Activated CD8-positive, alpha-beta memory T cell treated with anti-CD3 and anti-CD28 coated beads, Interleukin-2, amount 50 U/mL, for 24 hours (primary cell): Measurements from ENCODE around the gene SMARCA1.
"Not testable (repeated sequence)": the region's sequence is repeated elsewhere in the genome, so short reads cannot be mapped to it uniquely, and the experiment has no call there.

ENCODE experiments used
- DNase-seq: peaks from one replicate; pipeline ENCODE4 v3.0.0-alpha.2; 2020; ENCODE audit errors: extremely low read depth

Gene SMARCA1, protein sequence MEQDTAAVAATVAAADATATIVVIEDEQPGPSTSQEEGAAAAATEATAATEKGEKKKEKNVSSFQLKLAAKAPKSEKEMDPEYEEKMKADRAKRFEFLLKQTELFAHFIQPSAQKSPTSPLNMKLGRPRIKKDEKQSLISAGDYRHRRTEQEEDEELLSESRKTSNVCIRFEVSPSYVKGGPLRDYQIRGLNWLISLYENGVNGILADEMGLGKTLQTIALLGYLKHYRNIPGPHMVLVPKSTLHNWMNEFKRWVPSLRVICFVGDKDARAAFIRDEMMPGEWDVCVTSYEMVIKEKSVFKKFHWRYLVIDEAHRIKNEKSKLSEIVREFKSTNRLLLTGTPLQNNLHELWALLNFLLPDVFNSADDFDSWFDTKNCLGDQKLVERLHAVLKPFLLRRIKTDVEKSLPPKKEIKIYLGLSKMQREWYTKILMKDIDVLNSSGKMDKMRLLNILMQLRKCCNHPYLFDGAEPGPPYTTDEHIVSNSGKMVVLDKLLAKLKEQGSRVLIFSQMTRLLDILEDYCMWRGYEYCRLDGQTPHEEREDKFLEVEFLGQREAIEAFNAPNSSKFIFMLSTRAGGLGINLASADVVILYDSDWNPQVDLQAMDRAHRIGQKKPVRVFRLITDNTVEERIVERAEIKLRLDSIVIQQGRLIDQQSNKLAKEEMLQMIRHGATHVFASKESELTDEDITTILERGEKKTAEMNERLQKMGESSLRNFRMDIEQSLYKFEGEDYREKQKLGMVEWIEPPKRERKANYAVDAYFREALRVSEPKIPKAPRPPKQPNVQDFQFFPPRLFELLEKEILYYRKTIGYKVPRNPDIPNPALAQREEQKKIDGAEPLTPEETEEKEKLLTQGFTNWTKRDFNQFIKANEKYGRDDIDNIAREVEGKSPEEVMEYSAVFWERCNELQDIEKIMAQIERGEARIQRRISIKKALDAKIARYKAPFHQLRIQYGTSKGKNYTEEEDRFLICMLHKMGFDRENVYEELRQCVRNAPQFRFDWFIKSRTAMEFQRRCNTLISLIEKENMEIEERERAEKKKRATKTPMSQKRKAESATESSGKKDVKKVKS

DNA sequence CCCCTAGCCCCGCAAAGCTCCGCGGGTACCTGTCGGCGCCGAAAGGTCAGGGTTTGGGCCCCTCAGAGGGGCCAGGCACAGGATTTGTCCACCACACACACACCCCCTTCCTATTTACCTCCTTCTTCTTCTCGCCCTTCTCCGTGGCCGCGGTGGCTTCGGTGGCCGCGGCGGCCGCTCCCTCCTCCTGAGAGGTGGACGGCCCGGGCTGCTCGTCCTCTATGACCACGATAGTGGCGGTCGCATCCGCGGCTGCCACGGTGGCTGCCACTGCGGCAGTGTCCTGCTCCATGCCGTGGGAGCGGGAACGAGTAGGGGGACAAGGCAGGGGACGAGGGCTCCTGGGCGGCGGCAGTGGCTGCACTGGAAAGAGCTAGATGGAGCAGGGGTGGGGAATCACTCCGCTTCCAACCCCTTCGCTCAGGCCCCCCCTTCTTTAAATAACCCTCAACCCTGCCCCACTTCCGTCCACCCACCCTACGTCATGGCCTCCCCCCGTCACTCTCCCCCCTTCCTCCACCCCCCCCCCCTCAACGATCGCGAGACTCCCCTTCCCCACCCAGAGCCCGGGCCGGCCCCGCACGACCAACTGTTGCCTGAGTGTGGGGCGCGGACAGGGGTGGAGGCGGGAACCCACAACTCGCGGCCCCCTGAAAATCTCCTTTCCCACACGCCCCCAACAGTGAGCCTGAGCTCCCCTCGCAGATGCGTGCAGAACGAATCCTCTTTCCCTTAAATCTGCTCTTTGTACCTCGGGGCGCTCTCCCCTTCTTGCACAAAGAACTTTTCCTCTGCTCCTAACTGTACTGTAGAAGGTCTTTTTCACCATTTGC is at the start of gene SMARCA1:
Gene SMARCA1 (minus strand): TSS at position 412 of the 833 bp plus-strand sequence. CDS start 120 bp downstream, at position 292.
- DNase-seq: no peak

DNA sequence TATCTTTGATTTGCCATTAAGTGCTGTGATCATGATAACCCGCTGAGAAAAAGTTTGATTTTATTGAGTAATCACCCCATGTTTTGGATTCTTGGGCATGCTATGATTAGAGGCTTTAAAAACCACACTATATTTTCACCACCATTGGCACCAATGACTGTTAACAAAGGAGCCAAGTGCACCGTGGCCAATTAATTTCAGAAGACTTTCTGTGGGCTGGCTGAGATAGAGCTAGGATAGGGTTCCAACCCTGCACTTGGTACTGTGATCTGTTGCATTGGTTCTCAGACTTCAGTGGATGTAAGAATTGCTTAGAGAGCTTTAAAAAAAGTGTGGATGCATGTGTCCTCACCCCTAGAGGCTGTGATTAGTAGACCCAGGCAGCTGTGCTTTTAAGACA is 49.1 kb upstream of the SMARCA1 start:
- DNase-seq: no peak

DNA sequence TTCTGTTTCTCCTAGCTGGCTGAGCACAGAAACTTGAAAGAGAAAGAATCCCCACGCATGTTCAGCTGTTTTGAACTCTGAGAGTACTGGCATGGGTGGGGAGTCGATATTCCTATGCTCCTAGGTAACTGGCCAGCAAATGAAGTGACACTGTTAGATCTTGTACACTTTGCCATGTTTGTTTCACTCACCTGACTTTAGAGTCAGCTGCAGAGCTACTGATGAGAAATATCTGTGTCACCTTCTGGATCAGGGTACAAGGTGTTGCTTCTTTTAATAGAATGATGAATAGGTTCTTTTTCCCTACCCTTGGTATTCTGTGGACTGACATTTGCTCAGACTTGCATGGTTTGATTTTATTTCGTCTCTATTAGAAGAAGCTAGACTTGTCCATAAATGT is 45.1 kb upstream of the SMARCA1 start:
- no peak for DNase-seq

DNA sequence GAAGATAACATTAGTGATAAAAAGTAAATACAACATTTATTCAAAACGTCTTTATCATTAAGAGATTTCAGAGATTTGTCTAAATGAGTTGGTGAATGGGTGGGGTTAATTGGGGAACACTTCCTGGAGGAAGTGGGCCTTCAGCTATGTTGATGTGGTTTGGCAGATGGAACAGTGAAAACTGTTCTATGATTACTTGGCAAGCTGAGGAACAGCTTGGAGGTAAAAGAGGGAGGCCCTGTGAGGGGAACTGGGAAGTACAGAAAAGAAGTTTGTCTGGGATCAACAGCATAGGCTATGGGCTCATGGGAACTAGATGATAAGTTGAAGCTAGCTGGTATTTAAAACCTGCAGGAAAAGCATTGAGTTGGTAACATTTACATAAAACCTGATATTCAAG is 42.8 kb upstream of the SMARCA1 start:
- no peak for DNase-seq

DNA sequence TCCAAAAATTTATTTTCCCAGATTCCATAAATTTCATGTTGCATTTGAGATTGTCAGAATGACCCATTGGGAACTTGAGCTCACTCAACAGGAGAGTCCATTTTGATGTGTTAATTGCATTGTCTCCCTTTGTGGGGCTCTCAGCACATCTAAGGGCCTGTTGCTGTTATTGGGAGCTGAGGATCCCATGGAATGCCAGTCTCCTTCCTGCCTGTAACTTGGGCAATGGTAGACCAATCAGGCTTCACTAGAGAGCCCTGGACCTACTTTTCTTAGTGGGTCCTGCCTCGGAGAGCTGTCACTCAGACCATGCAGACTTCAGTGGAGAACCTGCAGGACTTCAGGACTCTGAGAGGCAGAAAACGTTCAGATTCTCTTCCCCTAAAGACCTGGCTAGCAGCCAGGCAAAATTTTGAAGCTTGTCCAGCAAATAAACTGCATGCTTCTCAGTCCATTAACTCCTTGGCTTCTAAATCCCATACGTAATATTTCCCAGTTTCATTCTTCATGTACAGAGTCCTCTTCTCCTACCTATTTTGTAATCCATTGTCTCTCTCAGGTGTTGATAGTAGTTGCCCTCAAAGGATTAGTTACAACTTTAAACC is 41.9 kb upstream of the SMARCA1 start:
- no peak for DNase-seq

DNA sequence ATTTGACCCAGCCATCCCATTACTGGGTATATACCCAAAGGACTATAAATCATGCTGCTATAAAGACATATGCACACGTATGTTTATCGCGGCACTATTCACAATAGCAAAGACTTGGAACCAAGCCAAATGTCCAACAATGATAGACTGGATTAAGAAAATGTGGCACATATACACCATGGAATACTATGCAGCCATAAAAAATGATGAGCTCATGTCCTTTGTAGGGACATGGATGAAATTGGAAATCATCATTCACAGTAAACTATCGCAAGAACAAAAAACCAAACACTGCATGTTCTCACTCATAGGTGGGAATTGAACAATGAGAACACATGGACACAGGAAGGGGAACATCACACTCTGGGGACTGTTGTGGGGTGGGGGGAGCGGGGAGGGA is 41.1 kb upstream of the SMARCA1 start:
- DNase-seq: not testable (repeated sequence)

DNA sequence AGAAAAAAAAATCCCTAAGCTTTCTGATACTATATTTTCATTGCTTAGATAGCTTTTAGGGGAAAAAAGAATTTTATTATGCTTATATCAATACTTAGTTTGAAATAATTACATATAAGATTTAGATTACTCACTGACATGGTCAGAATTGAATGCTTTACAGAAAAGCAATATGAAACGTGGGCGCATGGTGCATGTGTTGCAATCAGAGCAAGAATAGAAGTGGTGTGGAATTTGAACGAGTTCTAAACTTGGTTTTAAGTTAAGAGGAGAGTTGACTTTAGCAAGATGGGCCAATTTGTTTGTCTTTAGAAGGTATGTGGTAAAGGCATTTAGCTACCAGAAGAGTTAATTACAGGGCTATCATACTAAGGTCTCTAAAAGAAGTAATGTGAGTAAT is 38.2 kb upstream of the SMARCA1 start:
- DNase-seq: no peak

DNA sequence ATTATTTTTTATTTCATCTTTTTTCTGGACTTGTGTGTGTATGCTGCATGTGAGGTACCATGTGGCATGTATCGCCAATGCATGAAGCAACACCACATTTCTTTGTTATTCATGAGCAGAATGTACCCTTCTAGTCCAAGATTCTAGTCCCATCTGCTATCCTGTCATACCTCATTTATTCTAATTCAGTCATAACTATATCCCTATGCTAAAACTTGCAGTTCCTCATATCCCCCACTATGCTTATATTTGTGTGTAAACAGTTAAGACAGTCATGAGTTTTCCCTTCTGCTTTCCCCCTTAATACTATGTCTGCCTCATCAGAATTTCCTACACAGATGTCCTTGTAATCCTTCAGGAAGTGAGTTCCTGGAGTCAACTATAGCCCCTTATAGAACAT is 36.5 kb upstream of the SMARCA1 start:
- no peak for DNase-seq

DNA sequence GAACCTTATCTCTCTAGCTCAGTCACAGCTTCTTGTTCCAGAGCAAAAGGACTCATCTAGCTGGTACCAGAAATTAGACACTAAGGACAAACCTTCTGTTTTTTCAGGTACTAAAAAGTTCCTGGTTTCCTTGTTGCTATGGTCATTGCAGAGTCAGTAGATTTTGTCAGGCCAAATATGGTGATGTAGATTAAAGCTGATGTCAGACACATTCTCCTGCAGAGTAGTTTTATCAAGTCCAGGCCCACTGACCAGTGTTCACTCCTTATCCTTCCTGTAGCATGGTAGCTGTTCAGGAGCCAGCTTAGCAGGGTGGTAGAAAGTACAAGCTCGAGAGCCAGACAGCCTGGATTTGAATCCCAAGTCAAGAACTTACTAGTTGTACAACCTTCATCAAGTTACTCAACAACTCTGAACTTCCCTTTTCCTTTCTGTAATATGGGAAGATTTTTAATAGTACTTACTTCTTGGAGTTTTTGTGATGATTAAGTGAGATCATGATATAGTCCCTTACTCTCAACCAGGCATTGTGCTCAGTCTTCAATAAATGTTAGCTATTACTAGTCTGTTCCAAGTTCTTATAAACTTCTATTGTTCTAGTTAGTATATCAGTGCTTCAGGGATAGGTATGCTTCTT is 34.7 kb upstream of the SMARCA1 start:
- no peak for DNase-seq

DNA sequence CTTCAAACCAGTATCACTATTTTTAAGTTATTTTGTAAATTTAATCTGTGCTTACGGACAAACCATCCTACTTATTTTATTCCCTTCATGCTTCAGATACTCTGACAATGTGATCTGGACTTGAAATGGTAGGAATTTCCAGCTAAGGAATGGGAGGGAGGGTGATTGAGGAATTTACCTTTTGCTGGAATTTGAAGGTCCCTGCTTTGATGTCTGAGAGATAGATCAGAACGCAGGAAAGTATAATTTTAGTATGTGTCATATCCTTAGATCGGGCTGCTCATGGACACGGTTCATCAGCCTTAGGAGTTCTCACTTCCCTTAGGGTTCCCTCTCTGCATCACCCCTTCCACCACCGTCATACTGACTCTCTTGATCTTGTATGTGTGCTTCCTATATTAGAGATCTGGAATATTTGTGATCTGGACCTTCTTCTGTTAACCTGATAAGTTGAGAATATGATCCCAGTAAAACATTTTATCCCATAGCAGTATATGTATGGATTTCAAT is 33.6 kb upstream of the SMARCA1 start:
- DNase-seq: no peak

DNA sequence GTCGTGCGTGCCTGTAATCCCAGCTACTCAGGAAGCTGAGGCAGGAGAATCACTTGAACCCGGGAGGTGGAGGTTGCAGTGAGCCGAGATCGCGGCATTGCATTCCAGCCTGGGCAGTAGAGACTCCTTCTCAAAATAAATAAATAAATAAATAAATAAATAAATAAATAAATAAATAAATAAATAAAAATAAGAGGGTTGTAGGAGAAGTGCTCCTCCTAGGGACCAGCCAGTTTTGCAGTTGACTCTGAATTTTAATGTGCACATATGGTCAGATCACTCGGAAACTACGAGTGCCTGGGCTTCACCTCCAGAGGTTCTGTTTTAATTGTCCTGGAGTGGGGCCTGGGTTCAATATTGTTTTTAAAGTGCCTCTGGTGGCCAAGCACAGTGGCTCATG is 31.5 kb upstream of the SMARCA1 start:
- not testable (repeated sequence) for DNase-seq

DNA sequence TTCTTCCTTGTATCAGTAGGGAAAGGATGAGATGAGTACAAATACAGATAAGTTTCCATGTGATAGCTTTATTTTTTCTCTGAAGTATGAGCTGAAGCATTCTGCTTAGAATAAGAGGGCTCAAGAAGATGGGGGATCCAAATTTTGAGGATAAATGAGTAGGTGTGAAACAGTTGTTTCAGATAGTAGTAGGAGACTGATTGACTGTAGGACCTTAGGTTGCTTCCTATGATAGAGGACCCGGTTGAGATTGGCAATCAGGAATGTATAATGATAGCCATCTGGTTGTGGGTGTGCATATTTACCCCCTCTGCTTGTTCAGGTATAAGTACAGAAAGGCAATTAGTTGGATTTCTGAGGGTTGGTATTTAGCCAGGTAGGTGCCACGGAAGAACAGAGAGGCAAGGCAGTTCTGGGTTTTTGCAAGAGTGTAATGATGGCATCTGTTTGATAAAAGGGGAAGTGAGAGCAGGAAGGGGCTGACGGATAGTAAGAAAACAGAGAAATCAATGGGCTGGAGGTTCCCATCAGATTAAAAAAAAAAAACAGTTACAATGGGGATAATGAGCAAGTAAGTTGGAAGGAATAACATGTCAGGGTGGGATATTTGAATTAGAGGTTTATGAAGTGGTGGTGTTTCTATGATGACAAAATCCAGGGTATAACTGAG is 30.5 kb upstream of the SMARCA1 start:
- DNase-seq: no peak

DNA sequence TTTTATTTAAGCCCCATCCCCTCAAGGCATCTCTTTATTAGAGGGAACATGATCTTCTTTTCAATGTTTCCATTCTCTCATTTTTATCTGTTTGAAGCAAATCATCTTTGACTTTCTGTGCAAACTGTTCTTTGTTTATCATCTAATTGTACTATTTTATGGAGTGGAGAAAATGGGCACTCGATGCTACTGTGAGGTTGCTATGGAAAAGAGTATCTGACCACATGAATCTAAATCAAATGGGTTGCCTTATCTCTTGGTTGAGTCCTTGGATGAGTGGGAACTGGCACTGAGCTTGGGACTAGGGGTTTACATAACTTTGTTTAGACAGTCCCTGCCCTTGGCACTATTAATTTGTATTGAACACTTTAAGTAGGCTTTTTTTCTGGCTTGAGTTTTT is 25.8 kb upstream of the SMARCA1 start:
- DNase-seq: no peak

DNA sequence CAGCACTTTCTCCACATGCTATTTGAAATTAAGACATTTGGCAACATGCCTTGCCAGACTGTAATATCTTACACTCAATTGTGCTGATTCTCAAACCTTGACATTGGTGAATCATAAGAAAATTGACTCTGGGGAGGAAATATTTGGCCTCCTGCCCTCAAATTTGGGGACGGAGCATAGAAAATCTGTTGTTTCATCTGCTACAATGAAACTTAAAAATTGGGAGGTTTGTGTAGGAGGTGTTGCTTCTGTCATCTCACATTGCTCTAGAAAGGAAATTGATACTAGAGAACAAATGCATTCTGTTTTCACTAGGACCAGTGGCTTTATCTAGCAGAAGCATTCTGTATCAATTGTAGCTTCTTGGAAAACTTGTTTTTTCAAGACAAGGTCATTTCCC is 22.1 kb upstream of the SMARCA1 start:
- no peak for DNase-seq

DNA sequence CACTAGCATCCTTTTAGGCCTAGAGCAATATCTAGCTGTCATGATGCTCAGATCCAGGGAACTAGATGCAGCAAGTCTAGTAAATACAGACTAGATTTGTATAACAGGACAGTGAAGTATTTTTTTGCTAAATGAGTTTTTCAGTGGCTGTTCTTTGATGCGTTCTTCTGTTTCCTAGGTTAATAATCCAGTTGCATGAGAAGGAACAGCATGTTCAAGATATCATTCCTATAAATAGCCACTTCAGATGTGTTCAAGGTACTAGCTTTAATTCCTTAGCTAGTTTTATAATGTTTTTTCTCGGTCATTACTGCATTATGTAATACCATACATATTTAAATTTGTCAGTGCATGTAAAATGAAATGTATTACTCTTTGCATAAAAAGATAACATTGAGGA is 21.5 kb upstream of the SMARCA1 start:
- no peak for DNase-seq

DNA sequence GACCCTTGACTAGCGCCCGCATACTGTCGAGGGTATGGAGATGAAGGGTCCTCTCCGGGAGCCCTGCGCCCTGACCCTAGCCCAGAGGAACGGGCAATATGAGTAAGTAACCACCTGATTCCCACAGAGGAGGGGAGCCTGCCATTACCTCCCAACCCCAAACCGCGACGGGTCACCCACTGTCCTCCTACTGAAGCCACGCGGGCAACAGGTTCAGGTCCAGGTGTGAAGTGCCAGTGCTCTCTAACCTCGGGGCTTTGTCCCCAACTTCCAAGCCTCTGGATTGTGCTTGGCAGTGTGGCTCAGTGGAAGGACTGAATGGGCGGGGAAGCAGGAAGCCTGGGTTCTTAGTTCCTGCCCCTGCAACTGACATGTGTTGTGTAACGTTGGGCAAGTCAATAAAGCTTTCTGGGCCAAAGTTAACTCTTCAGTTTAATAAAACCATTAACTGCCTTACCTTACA is 17.5 kb upstream of the SMARCA1 start:
- DNase-seq: no peak

DNA sequence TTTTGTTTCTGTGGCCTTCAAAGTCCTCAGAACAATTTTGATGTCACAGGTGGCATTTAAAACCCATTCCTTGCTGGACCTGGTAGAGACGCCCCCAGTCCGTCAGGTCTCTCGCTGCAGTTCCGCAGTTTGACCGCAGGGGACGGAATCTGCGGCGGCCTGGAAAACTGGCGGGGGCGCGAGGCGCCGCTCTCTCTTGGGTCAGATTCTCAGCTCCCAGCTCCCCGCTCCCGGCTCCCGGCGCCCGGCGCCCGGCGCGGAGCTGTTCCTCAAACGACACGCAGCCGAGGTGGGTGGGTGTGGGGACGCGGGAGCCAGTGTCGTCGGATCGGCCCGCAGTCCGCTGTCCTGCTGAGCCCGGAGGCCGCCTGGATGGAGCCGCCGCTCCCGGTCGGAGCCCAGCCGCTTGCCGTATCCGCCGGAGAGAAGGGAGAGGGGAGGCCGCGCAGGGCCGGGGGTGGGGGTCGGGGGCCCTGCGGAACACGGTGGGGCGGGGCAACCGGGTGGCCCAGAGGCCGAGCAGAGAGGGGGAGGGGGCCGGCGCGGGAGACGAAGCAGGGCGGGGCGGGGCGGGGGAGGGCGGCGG is 16.9 kb upstream of the SMARCA1 start, which contains the start of gene OCRL:
Gene OCRL (plus strand): TSS at position 192 of the 586 bp plus-strand sequence. CDS start 181 bp downstream, at position 373.
- peak; percentile 3 for DNase-seq

DNA sequence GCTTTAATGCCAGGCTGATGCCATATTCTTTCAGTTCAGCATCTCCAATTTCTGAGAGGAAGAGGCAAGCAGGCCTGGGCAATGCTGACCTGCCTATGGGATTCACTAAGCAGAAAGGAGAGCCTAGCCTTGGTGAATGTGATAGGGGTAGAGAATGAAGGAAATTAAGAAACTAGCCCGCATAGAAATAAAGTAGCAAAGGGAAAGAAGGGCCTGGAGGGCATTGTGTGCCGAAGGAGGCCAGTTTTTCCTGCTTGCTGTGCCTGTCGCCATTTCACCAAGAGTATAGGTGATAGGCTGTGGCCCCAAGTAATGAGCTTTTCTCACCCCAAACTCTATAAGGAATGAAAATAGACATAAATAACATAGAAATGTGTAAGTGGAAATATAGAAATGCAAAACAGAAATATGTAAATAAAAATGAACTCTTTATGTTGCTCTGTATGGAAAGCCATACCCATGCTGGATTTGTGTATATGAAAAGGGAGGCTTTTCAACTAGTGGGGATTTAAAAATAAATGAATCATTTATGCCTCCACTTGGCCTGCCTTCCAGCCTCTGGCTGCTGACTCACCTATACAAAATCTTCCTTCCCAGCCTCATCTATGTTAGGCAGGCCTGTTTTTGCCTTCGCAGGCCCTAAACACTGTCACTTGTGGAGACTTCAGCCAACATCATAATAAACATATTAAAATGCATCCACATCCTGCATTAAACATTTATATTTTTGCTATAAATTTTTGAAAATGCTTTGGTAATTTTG is 11.7 kb upstream of the SMARCA1 start:
- DNase-seq: no peak

DNA sequence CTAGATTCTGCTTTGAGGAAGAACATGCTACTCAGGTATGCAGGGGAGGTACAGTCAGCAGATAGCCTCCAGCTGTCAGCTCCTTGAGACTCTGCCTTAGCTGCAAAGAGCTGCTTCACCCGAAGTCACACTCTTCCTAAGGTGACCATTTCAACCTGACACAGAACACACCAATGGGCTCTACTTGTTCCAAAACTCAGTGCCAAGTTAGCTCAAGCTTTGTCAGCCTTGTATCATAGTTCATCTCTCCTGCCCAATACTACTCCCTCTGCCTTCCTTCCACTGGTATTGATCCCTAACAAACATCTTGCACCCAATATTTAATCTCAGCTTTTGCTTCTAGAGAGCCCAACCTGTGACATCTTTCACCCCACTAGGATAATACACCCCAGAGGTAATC is 7.8 kb upstream of the SMARCA1 start:
- DNase-seq: no peak
